ENCODE results near the gene SPIRE1. TPM values are rescaled to one million over a fixed set of nuclear protein-coding genes. Genes with fewer than 3 reads are reported as not detected.

SPIRE1 gene
- total and polyA plus RNA-seq, 2 of the 4 experiments (the other 2 are of a cell fraction): 11.6 to 31.4 TPM

DNA sequence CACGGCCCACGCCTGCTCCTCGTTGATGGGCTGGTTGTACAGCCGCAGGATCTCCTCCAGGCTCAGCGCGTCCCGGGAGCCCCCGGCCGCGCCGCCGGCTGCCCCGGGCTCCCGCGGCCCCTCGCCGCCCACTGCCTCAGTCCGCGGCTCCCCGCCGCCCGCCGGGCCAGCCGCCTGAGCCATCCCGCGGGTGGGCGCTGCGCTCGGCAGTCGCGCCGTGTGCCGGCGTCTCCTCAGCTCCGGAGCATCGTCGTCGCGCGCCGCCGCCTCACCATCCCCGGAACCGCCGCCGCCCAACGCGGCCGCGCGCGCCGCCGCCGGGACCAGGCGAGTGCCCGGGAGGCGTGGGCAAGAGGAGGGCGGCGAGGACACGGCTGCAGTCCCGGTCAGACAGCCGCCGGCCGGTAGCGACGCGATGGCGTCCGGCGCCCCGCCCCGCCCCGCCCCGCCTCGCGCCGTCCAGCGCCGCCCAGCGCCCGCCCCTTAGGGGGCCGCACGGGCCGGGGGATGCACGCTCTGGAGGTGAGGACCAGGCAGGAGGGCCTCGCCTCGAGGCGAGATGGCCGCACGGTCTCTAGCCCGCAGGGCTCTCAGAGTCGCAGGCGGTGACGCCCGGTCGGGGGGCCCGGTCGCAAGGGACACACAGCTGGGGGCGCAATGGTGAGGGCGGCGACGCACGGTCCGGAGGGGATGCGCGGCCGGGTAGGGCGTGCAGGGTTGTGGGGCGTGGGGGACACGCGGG, at the start of gene SPIRE1 (continued):
- TF ChIP-seq CTCF (conservative IDR thresholded peaks at IDR 0.05; ENCODE audit: low read depth, low read length) (peak; percentile 12; the same call in 1 of the 2 replicates), CHD1 (IDR thresholded peaks at IDR 0.05; ENCODE audit: low read depth, low read length) (no peak), MXI1 (IDR thresholded peaks at IDR 0.05; ENCODE audit: borderline replicate concordance, low read depth, low read length) (0 out of 2 replicates have a peak, but pooled peaks have one; percentile 21), POLR2A (IDR thresholded peaks at IDR 0.05; ENCODE audit: low read depth, low read length) (no peak; the same call in none of the 2 replicates), RFX5 (IDR thresholded peaks at IDR 0.05; ENCODE audit: low read depth, low read length) (no peak)

Measured in IMR-90 (cell line).